Measurements from ENCODE around the gene PRCC.

- TF ChIP-seq, protein P1, sequence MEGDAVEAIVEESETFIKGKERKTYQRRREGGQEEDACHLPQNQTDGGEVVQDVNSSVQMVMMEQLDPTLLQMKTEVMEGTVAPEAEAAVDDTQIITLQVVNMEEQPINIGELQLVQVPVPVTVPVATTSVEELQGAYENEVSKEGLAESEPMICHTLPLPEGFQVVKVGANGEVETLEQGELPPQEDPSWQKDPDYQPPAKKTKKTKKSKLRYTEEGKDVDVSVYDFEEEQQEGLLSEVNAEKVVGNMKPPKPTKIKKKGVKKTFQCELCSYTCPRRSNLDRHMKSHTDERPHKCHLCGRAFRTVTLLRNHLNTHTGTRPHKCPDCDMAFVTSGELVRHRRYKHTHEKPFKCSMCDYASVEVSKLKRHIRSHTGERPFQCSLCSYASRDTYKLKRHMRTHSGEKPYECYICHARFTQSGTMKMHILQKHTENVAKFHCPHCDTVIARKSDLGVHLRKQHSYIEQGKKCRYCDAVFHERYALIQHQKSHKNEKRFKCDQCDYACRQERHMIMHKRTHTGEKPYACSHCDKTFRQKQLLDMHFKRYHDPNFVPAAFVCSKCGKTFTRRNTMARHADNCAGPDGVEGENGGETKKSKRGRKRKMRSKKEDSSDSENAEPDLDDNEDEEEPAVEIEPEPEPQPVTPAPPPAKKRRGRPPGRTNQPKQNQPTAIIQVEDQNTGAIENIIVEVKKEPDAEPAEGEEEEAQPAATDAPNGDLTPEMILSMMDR (IDR thresholded peaks at IDR 0.05): peak in 1 of 6 experiments; percentile 11
- peak in 1 of 2 donors; percentile 56 for TF ChIP-seq POLR2A (IDR thresholded peaks at IDR 0.05)
Observed at GRCh38 chr1:156727926-156728598, 39.3 kb upstream of the PRCC start, which contains the start of gene METTL25B.

Data from thyroid gland (tissue), 4 donors.